HUDEP-2 (cell line): ENCODE data around the gene AFG1L.
"Not testable (repeated sequence)": the region's sequence is repeated elsewhere in the genome, so short reads cannot be mapped to it uniquely, and the experiment has no call there.

Experiments used
- DNase-seq, 76 experiments: peaks; one replicate each; lab custom pipeline; 2025; ENCODE audit not compliant: unreplicated experiment in 76 of 76; lab: John Stamatoyannopoulos, UW

AFG1L gene

GRCh38 chr6:108406943-108407342 lies 112.1 kb downstream of the AFG1L start:
- no peak for DNase-seq

- no peak for DNase-seq
These were observed 113.3 kb downstream of the AFG1L start for GRCh38 chr6:108407904-108408827.

DNA sequence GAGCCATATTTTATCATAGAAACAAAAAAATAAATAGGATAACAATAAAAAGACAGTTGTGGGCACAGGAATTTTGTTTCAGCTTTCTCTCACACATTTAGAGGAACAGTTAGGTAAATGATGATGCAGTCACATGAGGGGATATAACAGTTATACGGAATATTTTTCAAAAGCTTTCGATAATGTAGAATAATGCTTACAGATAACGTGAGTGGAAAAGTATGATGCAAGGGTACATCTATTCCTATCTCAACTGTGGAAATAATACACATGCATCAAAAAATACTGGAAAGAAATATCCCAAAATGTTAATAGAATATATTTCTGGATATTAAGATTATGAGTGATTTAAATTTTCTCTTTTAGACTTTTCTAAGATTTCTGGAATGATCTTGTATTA lies 114.0 kb downstream of the AFG1L start:
- no peak for DNase-seq

DNA sequence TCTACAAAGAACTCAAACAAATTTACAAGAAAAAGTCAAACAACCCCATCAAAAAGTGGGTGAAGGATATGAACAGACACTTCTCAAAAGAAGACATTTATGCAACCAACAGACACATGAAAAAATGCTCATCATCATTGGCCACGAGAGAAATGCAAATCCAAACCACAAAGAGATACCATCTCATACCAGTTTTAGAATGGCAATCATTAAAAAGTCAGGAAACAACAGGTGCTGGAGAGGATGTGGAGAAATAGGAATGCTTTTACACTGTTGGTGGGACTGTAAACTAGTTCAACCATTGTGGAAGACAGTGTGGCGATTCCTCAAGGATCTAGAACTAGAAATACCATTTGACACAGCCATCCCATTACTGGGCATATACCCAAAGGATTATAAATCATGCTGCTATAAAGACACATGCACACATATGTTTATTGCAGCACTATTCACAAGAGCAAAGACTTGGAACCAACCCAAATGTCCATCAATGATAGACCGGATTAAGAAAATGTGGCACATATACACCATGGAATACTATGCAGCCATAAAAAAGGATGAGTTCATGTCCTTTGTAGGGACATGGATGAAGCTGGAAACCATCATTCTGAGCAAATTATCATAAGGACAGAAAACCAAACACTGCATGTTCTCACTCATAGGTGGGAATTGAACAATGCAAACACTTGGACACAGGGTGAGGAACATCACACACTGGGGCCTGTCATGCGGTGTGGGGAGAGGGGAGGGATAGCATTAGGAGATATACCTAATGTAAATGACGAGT lies 121.4 kb downstream of the AFG1L start:
- not testable (repeated sequence) for DNase-seq

- DNase-seq: no peak
These were observed 122.2 kb downstream of the AFG1L start for GRCh38 chr6:108417027-108417426.

- no peak for DNase-seq
These were observed 124.6 kb downstream of the AFG1L start for GRCh38 chr6:108419474-108419873.

GRCh38 chr6:108419934-108420609 lies 125.2 kb downstream of the AFG1L start:
- no peak for DNase-seq

- no peak for DNase-seq
These were observed 126.5 kb downstream of the AFG1L start for GRCh38 chr6:108421366-108421765.

DNA sequence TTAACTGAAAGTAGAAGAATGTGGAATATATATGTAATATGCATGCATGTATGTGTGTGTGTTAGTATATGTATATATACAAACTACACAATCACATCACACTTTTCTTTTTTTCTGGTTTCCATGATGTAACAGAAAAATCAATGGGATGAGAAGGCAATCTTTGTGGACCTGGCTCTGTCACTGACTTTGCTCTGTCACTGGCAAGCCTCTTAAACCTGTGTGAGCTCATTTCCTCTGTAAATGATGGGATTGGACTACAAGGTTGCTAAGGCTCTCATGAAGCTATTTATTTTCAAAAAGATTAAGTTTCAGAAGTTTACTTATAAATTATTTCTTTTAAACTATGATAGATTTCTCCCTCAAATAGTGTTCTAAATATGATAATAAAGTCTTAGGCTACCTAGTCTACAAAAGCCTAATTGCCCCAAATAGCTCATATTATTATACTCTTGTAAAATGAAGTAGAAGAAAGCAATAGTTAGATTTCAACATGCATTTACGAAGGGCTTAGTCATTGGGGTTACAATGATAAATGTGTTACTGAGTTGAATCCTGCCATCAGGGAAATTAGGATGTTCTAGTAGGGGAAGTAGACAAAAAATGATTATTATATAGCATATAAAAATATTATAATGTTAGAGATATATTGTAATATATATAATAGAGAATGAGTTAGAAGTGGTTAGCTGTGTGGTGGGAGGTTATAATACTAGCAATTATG lies 129.3 kb downstream of the AFG1L start:
- no peak for DNase-seq

DNA sequence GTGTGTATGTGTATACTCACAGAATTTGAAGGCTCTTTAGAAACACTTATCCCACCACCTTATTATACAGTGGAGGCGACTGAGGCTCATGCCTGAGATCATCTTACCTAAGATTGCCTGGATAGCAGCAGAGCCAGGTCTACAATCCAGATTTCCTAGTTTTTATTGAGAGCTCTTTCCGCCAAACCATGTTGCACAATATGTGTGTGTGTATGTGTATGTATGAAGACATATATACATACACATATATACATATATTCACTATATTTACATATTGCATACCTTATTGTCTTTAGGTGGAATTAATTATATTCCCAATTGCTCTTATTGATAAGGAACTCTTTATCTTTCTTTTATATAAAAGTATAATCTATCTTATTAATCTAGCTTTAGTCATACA lies 130.6 kb downstream of the AFG1L start:
- no peak for DNase-seq

DNA sequence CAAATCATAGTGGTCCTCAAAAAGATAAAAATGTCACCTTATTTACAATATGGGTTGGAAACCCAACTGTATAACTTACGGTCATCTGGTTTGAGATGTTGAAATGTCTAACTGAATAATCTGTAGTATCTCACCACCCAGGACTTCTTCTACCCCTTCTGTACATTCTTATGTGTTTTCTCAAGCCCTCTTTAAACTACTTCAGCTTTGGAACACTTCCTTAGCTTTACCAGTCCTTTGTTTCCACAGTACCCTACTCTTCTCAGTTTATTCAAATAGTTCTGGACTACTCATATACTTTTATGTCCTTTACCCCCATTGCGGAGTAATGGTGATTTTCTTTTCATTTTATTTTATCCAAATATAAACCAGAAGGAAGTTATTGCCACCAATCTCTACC lies 137.3 kb downstream of the AFG1L start:
- no peak for DNase-seq

GRCh38 chr6:108432792-108433191 lies 137.9 kb downstream of the AFG1L start:
- DNase-seq: no peak

- DNase-seq: no peak
These were observed 139.4 kb downstream of the AFG1L start for GRCh38 chr6:108434222-108434621.

- DNase-seq: no peak
These were observed 140.5 kb downstream of the AFG1L start for GRCh38 chr6:108435391-108435790.

DNA sequence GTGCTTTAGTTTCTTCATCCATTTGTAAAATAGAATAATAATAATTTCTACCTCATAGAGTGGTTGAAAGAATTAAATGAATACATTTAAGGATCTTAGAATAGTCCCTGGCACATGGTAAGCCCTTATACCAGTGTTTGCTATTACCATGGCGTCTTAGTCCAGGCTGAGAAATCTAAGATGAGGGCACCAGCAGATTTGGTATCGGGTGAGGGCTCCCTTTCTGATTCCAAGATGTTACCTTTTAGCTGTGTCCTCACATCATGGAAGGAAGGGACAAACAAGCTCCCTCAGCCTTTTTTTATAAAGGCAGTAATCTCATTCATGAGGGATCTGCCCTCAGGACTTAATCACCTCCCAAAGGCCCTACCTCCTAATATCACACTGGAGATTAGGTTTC lies 141.9 kb downstream of the AFG1L start:
- no peak for DNase-seq

GRCh38 chr6:108437821-108438220 lies 143.0 kb downstream of the AFG1L start:
- no peak for DNase-seq

DNA sequence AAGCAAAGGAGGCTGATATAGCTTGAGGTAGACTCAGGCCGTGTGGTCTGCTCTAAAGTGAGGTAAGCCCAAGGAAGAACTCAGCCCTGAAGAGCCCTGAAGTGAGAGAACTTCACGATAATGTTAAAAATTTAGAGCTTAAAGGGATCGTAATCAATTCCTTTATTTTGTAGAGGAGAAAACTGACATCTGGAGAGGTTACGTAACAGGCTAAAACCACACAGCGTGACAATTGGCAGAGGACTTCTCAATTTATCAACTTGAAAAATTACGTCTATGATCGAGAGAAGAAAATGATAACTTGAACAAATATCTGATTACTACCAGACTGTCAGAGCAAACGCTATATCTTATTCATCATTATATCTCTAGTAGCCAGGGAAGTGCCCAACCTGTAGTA lies 144.1 kb downstream of the AFG1L start:
- no peak for DNase-seq

- DNase-seq: no peak
These were observed 146.3 kb downstream of the AFG1L start for GRCh38 chr6:108441141-108441540.

- no peak for DNase-seq
These were observed 148.1 kb downstream of the AFG1L start for GRCh38 chr6:108442770-108443520.

DNA sequence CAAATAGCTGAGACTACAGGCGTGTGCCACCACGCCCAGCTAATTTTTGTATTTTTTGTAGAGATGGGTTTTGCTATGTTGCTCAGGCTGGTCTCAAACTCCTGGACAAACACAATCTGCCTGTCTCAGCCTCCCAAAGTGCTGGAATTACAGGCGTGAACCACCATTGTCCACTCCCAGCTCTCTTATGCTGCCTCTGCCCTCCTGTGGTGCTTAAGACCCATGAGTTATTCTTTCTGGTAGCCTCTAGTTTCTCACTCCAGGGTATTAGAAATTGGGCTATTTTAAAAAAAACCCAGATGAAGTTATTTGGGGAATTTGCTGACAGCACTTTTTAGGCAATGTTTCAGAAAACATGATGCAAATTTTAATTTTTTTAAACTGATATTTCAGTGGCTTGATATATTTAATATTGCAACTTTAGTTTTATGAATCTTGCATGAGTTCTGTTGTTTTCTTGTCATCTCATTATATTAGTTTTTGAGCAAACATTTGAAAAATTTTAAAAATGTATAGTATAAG lies 151.8 kb downstream of the AFG1L start:
- DNase-seq: no peak
